SU-DHL-6 (cell line): Measurements from ENCODE around the gene CCDC74A.
"Not testable (repeated sequence)": the region's sequence is repeated elsewhere in the genome, so short reads cannot be mapped to it uniquely, and the experiment has no call there.

Experiments
- EZH2phosphoT487 ChIP-seq: fragments of 200-600 bp; sonication (generic), shearing (Covaris generic); conservative IDR thresholded peaks from 2 replicates; pipeline ENCODE4 v1.6.1; 2018; ENCODE audit warnings: mild to moderate bottlenecking, antibody characterized with exemption, low read length, moderate library complexity, mixed read lengths
- TF ChIP-seq, protein P1 (sequence below): fragments of 200-600 bp; sonication (generic); IDR thresholded peaks from one replicate; pipeline ENCODE4 v1.5.1; 2017; ENCODE audit warnings: antibody characterized with exemption, mild to moderate bottlenecking, low read length, moderate library complexity; ENCODE audit not compliant: insufficient read depth, poor library complexity, severe bottlenecking

DNA sequence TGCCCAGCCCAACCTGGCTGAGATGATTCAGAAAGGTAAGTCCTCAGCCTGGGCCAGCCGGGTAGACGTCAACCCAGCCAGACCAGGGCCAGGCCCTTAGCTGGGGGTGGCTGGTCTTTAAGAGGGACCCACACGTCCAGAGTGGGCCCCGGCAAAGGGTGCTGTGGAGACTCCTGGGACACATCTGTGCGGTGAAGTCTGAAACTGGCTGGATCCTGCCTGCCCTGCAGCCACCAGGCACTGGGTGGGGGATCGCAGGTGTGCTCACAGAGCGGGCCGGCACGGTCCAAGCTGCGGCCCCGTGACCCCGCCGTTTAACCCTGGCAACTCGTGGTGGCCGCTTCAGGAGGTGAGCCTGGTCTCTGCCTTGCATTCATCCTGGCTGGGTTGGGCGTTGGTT, 9.8 kb upstream of the CCDC74A start:
- TF ChIP-seq, protein P1, sequence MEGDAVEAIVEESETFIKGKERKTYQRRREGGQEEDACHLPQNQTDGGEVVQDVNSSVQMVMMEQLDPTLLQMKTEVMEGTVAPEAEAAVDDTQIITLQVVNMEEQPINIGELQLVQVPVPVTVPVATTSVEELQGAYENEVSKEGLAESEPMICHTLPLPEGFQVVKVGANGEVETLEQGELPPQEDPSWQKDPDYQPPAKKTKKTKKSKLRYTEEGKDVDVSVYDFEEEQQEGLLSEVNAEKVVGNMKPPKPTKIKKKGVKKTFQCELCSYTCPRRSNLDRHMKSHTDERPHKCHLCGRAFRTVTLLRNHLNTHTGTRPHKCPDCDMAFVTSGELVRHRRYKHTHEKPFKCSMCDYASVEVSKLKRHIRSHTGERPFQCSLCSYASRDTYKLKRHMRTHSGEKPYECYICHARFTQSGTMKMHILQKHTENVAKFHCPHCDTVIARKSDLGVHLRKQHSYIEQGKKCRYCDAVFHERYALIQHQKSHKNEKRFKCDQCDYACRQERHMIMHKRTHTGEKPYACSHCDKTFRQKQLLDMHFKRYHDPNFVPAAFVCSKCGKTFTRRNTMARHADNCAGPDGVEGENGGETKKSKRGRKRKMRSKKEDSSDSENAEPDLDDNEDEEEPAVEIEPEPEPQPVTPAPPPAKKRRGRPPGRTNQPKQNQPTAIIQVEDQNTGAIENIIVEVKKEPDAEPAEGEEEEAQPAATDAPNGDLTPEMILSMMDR, result not testable (repeated sequence)
- TF ChIP-seq EZH2phosphoT487, result not testable (repeated sequence)
